Right lung (tissue), 5 donors: ENCODE data around the gene DUSP6. TPM values are rescaled to one million over a fixed set of nuclear protein-coding genes. Genes with fewer than 3 reads are reported as not detected.

Experiments used
- DNase-seq, 2 donors: peaks; one replicate each; pipeline ENCODE4 v3.0.0-alpha.2; 2013
- polyA plus RNA-seq, 5 donors: library from polyadenylated mRNA; unstranded; fragments of 120-200 nt; gene quantifications; one replicate each; pipeline versions ENCODE4 v1.2.1 to v1.2.3, GENCODE V29; 2013; ENCODE audit warnings: inconsistent platforms in 1 of 5, low replicate concordance in 1 of 5; ENCODE audit not compliant: insufficient read length in 5 of 5, insufficient read depth in 1 of 5

DUSP6 gene
- polyA plus RNA-seq, 5 donors = 185 to 257 (median 233) TPM

GRCh38 chr12:89379148-89379838 is 27.0 kb upstream of the DUSP6 start:
- no peak for DNase-seq

- no peak for DNase-seq
These were observed 24.5 kb upstream of the DUSP6 start for GRCh38 chr12:89376844-89377243.

GRCh38 chr12:89376202-89376529 is 23.9 kb upstream of the DUSP6 start:
- no peak for DNase-seq

- no peak for DNase-seq
These were observed 21.7 kb upstream of the DUSP6 start for GRCh38 chr12:89373763-89374572.

- no peak for DNase-seq
These were observed 20.5 kb upstream of the DUSP6 start for GRCh38 chr12:89372584-89373370.

- no peak for DNase-seq
These were observed 18.5 kb upstream of the DUSP6 start for GRCh38 chr12:89370850-89371249.

GRCh38 chr12:89370421-89370831 is 18.1 kb upstream of the DUSP6 start:
- DNase-seq = no peak

- DNase-seq = no peak
These were observed 16.9 kb upstream of the DUSP6 start for GRCh38 chr12:89369166-89369565.

GRCh38 chr12:89368391-89368790 is 16.1 kb upstream of the DUSP6 start:
- DNase-seq = no peak

GRCh38 chr12:89366676-89367364 is 14.5 kb upstream of the DUSP6 start:
- no peak for DNase-seq

GRCh38 chr12:89364631-89365030 is 12.3 kb upstream of the DUSP6 start:
- DNase-seq = no peak

- no peak for DNase-seq
These were observed 11.8 kb upstream of the DUSP6 start for GRCh38 chr12:89364058-89364457.

- DNase-seq = no peak
These were observed 11.3 kb upstream of the DUSP6 start for GRCh38 chr12:89363582-89363981.

- no peak for DNase-seq
These were observed 10.8 kb upstream of the DUSP6 start for GRCh38 chr12:89363084-89363483.

GRCh38 chr12:89359615-89360014 is 7.3 kb upstream of the DUSP6 start:
- no peak for DNase-seq

GRCh38 chr12:89358805-89359204 is 6.5 kb upstream of the DUSP6 start:
- DNase-seq = no peak

- no peak for DNase-seq
These were observed 5.0 kb upstream of the DUSP6 start for GRCh38 chr12:89357297-89357730.

- DNase-seq = no peak
These were observed 3.9 kb upstream of the DUSP6 start for GRCh38 chr12:89356069-89356665.

GRCh38 chr12:89355243-89356068 is 3.2 kb upstream of the DUSP6 start:
- DNase-seq = no peak

- peak in 1 of 2 donors; percentile 55 for DNase-seq
These were observed 2.3 kb upstream of the DUSP6 start for GRCh38 chr12:89354612-89355067.
